Left kidney (tissue), 2 donors: ENCODE data around the gene ETHE1. TPM values are rescaled to one million over a fixed set of nuclear protein-coding genes. Genes with fewer than 3 reads are reported as not detected.
"Not testable (repeated sequence)": the region's sequence is repeated elsewhere in the genome, so short reads cannot be mapped to it uniquely, and the experiment has no call there.

Experiments
- DNase-seq: peaks from one replicate; pipeline ENCODE4 v3.0.0-alpha.2; 2013
- polyA plus RNA-seq: library from polyadenylated mRNA; unstranded; fragments of 120-200 nt; gene quantifications from one replicate; pipeline ENCODE4 v1.2.1, GENCODE V29; 2013; ENCODE audit not compliant: insufficient read length

The ETHE1 gene
- polyA plus RNA-seq, 1 donor = 25.4 TPM

- DNase-seq = no peak
Observed at GRCh38 chr19:43525836-43526771, 897 bp downstream of the ETHE1 start.

GRCh38 chr19:43524922-43525835, 1.8 kb downstream of the ETHE1 start:
- DNase-seq = no peak

GRCh38 chr19:43523696-43524095, 3.3 kb downstream of the ETHE1 start:
- not testable (repeated sequence) for DNase-seq

GRCh38 chr19:43522929-43523328, 4.1 kb downstream of the ETHE1 start:
- no peak for DNase-seq

GRCh38 chr19:43519436-43520088, 7.4 kb downstream of the ETHE1 start:
- peak; percentile 88 for DNase-seq

GRCh38 chr19:43518051-43518450, 8.9 kb downstream of the ETHE1 start:
- DNase-seq = no peak

GRCh38 chr19:43512399-43512798, 14.6 kb downstream of the ETHE1 start:
- not testable (repeated sequence) for DNase-seq

GRCh38 chr19:43511324-43511723, 15.7 kb downstream of the ETHE1 start:
- DNase-seq = no peak

GRCh38 chr19:43510713-43511112, 16.3 kb downstream of the ETHE1 start:
- DNase-seq = no peak

GRCh38 chr19:43507880-43508279, 19.1 kb downstream of the ETHE1 start:
- DNase-seq = no peak

GRCh38 chr19:43506629-43507028, 20.4 kb downstream of the ETHE1 start:
- no peak for DNase-seq

- no peak for DNase-seq
Observed at GRCh38 chr19:43505941-43506340, 21.1 kb downstream of the ETHE1 start.

GRCh38 chr19:43505186-43505456, 21.9 kb downstream of the ETHE1 start:
- DNase-seq = no peak

GRCh38 chr19:43504426-43505185, 22.4 kb downstream of the ETHE1 start, which contains the start of gene PHLDB3:
TSS of gene PHLDB3 (minus strand) at chr19:43504746. CDS start at chr19:43504118, 628 bp downstream.
- no peak for DNase-seq

- peak; percentile 95 for DNase-seq
Observed at GRCh38 chr19:43503501-43504425, 23.2 kb downstream of the ETHE1 start.

- no peak for DNase-seq
Observed at GRCh38 chr19:43502419-43502976, 24.5 kb downstream of the ETHE1 start.

- no peak for DNase-seq
Observed at GRCh38 chr19:43501661-43502418, 25.2 kb downstream of the ETHE1 start.

GRCh38 chr19:43499042-43499441, 28.0 kb downstream of the ETHE1 start:
- DNase-seq = no peak

GRCh38 chr19:43498233-43498842, 28.7 kb downstream of the ETHE1 start:
- no peak for DNase-seq
